Hippocampal formation (tissue), 2 donors: ENCODE measurements around the gene CYP2W1.

Experiments used
- DNase-seq, 2 donors: peaks; one replicate each; lab custom pipeline; 2025; lab: John Stamatoyannopoulos, UW

The CYP2W1 gene

DNA sequence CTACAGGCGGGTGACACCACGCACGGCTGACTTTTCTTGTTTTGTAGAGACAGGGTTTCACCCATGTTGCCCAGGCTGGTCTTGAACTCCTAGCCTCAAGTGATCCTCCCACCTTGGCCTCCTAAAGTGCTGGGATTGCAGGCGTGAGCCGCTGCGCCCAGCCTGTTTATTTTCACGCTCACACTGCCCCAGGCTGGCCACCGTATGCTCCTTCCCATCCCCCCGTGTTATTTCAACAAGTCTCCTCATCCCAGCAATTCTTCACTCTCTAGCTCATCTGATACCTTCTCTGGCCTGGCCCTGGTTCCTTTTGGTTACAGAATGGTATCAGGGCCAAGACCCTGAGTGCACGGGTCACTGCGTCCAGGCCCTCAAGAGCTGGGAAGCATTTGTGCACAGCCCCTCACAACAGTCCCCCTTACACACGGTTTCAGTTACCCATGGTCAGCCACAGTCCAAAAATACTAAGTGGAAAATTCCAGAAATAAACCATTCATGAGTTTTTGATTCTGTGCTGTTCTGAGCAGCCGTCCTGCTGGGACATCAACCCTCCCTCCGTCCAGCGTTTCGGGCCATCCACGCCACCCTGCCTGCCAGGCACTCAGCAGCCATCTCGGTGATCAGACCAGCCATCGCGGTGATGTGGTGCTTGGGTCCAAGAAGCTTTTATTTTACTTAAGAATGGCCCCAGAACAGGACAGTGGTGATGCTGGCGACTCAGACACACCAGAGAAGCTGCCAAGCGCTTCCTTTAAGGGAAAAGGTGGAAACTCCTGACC lies 16.5 kb upstream of the CYP2W1 start:
- DNase-seq, result no peak

DNA sequence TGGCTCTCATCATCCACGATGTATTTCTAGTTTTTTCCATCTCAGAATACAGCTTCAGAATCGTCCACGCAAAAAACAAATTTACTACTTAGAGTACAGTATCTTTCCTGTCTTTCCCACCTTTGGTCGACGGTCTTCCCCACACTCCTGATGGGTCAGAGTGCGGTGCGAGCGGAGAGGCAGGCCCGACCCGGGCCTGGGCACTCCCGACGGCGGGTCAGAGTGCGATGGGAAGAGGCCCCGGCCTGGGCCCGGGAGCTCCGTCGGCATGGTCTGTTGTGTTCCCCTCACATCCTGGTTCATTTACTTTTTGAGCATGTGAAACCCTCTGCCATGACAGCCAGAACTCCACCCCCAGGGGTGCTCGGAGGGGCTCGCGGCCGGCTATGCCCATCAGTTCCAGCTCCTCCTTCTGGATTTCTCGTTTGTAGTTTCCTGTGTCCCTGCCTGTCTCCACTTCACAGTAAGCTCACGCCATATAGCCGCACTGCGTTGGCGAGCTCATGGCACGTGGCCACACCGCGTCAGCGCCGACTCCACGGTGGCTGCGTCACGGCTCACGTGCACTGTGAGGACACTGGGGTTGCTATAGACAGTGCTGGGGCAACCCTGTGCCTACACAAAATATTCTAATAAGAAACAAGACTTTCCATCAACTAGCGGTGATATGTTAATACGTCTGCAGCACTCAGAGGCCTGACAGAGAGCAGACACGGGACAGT lies 15.5 kb upstream of the CYP2W1 start:
- no peak for DNase-seq

DNA sequence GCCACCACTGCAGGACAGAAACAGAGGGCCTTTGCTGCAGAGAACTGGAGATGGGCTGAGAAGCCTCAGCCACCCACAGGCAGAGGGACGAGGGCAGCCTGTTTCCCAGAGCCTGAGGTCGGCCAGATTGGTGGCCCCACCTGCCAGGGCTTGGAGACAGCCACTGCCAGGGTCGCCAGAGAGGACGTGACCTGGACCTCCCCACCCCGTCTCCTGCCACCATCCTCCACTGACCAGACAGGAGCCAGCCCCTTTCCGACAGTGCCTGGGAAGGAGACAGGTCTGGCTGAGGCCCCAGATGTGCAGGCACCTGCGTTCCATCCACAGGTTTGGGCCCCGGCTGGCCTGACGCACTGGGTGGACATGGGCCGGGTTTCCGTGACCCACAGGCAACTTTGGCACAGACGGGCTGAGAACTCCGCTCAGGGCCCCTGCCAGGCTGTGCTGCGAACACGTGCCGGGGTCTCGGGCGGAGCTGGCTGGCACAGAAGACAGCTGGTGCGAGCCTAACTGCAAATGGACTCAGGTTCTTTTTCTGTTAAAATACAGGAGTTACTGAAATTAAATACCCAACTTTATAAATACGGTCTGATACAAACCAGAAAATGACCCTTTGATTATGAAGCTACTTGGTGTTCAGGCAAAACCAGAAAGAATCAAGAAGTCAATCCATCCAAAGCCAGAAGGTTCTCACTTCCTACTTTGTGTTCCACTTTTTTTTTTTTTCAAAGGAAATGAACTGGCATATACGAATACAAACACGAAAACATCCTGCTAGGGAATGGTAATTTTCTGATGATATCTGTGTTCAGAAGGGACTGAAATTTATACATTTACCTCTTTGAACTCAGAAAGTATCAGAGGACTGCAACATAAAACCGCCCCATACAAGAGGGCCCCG lies 14.5 kb upstream of the CYP2W1 start:
- no peak for DNase-seq

DNA sequence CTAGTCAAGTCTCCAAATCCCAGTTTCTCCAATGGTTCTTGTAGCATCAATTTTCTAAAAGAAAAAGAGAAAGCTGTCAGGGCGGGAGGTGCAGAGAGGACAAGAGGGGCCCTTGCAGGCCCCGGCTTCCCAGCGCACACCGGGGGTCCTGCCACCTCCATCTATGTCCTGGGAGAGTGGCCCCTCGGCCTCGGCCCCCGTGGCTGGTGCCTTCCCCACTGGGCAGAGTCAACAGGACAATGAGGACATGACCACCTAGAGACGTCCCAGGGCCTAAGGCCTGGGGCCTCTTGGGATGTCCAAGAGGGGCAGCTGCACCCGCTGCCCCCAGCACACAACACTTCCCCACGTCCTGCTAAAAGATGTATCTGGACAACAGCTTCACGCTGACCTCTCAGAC lies 13.6 kb upstream of the CYP2W1 start:
- no peak for DNase-seq

DNA sequence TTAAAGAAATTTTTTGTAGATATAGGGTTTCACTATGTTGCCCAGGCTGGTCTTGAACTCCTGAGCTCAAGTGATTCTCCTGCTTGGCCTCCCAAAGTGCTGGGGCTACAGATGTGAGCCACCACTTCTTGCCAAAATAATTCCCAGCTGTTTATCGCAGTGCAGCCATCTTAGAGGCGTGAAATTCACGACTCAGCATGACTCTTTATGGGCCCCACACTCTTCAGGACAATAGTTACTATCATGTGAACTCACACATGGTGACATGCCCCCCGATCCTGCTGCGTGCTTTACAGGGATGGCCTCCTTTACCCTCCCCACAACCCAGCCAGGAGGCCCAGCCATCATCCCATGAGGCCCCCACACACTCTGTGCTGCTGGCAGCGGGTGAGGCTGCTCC lies 12.2 kb upstream of the CYP2W1 start:
- no peak for DNase-seq

DNA sequence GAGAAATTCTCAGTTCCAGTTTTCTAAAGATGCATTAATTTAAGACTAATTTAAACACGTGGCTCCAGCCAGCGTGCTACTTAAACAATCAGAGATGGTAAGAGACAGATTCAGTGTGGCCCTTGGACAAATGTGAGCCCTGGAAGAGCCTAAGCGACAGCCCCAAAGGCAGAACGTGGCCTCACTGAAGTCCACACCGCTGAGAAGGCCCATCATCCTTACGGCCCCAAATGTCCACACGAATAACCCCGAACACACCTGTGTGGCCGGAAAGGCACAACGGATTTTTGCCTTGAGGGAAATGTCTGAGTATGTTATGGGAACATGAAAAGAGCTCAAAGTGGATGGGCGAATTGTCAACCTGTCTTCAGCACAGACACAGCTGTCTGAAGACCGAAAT lies 10.9 kb upstream of the CYP2W1 start:
- DNase-seq, result no peak

DNA sequence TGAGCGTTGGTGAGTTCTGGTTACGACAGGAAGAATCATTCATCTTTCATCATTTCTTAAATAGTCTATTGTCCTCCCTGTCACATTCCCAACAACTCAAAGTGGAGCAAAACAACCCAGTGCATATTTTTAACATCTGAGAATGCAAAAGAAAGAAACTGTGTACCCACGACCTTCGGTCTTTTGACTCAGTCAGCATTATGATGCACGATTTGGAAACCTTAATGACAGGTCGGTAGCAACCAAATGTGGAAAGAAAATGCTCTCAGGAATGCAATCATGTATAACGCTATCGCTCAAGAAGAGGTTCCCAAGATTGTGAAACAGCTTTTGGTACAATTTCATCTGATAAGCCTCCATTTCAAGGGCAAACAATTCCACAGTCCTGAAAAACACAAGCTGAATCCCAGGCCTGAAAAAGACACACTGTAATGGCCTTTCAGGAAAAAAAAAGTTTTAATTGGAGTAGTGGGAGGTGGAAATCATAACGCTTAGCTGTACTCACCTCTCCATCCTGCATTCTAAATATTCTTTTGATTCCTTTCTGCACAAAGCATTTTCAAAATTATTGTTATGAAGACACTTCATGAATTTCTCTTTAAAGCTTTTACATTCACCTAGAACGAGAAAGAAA lies 10.2 kb upstream of the CYP2W1 start:
- no peak for DNase-seq

DNA sequence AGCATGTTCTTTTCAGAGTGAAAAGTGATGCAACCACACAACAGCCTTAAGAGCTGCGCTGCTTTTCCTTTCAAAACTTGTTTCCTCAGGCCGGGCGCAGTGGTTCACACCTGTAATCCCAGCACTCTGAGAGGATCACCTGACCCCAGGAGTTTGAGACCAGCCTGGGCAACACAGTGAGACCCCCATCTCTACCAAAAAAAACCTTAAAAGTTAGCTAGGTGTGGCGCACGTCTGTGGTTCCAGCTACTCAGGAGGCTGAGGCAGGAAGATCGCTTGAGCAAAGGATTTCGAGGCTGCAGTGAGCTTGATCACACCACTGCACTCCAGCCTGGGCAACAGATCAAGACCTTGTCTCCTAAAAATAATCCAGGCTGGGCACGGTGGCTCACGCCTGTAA lies 9.7 kb upstream of the CYP2W1 start:
- no peak for DNase-seq

DNA sequence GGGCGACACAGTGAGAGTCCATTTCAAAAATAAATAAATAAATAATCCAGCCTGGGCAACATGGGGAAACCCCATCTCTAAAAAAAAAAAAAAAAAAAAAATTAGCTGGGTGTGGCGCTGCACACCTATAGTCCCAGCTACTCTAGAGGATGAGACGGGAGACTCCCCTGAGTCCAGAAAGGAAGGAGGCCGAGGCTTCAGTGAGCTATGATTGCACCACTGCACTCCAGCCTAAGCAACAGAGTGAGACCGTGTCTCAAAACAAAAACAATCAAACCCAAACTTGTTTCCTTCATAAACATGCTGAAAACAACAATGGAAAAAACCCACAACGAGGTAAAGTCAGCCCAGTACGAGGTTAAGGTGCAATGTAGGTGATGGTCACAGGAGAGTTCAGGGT lies 8.8 kb upstream of the CYP2W1 start:
- no peak for DNase-seq

DNA sequence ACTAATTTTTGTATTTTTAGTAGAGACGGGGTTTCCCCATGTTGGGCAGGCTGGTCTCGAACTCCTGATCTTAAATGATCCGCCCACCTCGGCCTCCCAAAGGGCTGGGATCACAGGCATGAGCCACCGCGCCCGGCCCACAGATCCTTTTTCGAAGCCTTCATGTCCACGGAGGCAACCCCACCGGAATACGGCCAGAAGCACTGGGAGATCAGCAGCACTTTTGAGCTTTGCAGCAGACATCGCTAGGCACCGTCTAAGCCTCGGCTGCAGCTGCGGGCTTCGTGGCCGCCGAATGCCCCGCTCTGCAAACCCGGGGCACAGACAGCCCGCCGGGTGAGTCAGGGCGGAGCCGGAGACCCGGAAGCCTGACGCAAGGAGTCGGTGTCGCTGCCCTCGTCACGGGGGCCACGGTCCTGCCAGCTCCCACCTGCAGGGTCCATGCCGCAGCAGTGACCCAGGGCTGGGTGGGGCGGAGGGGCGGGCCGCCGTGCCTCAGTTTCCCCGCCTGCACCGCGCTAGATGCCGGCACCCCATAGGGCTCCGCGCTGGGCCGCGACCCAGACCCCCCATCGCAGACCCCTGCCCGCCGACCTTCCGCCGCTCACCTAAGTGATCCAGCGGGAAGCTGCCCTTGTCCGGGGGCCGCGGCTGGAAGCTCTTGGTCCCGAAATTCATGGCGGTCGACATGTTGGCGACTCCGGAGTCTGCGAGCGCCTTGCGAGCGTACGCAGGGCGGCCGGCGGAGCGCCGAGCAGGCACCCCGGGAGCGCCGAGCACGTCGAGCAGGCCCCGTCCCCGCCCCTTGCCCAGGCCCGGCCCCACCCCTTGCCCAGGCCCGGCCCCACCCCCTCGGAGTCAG lies 7.9 kb upstream of the CYP2W1 start, which contains the start of gene COX19:
TSS of gene COX19 (minus strand) at position 730 of the 862 bp plus-strand sequence. CDS start at position 690, 40 bp downstream.
- peak; percentile 55 to 86 for DNase-seq

DNA sequence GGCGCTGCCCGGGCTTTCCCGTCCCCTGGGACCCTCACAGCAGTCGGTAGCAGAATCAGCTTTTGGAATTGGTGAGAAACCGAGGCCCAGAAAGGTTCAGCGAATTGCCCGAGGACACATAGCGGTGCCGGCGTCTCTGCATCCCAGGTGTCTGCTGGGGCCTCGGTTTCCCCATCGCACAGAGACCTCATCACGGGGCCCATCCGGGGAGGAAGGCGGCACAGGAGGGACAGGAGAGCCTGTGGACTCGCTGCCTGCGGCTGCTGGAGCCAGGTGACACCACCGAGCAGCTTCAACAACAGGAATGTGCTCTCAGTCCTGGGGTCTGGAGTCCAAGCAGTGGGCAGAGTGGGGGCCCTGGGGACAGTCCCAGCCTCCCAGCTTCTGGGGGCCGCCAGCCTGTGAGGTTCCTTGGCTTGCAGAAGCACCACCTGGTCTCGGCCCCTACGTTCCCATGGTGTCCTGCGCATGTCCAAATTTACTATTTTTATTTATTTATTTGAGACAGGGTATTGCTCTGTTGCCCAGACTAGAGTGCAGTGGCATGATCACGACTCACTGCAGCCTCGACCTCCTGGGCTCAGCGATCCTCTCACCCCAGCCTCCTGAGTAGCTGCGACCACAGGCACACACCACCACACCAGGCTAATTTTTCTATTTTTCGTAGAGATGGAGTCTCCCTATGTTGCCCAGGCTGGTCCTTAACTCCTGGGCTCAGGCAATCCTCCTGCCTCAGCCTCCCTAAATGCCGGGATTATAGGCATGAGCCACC lies 7.1 kb upstream of the CYP2W1 start:
- DNase-seq, result no peak

DNA sequence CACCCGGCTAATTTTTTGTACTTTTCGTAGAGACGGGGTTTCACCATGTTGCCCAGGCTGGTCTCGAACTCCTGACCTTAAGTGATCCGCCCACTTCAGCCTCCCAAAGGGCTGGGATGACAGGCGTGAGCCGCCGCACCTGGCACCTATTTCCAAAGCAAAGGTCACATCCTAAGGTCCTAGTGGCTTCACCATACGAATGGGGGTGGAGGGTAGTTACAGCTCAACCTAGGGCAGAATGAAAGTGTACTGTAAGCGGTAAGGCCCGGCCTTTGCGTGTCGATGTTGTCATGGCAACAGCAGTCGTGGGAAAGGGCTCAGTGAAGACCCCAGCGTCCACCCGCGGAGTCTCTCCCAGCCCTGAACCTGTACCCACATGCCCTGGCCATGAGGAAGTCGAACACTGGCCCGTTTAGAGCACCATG lies 6.1 kb upstream of the CYP2W1 start:
- no peak for DNase-seq

DNA sequence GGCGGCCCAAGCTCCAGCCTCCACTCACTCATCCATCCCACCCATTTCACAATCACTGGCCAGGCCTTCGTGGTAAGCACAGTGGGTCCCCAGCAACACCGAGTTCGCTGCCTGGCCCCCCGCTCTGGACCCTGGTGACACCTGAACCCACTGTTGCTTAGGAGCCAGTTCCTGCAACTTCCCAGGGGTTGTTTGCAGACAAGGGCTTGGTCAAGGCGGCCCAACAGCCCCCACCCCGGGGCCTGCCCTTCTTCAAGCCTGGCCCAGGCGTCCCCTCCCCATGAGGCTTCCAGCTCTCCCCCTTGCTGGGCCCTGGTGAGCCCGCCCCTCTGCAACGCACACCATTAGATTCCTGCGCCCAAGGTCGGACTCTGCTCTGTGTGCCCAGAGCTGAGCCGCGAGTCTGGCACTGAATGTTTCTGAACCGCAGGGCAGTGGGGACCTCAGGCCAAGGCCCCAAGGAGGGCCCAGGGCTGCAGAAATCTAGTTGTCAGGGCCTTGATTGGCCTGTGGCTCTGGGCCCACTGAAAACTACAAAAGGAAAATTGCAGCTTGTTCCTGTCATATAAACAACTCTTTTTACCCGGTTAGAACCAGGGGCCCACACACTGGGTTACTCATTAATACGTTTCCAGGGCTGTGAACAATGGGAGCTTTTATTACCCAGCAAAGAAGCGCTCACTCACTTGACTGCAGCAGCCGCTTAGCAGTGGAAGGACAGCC lies 5.5 kb upstream of the CYP2W1 start:
- peak; percentile 60 to 91 for DNase-seq

DNA sequence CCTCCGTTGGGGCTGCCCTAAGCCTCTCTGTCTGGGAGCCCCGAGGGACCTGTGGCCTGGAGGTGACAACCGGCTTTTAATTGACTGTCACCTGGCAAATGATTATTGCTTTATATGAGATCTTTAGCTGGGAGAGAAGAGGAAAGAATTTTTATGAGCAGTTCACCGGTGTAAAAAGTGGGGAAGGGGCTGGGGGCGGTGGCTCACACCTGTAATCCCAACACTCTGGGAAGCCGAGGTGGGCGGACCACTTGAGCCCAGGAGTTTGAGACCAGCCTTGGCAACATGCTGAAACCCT lies 5.0 kb upstream of the CYP2W1 start:
- DNase-seq, result no peak

DNA sequence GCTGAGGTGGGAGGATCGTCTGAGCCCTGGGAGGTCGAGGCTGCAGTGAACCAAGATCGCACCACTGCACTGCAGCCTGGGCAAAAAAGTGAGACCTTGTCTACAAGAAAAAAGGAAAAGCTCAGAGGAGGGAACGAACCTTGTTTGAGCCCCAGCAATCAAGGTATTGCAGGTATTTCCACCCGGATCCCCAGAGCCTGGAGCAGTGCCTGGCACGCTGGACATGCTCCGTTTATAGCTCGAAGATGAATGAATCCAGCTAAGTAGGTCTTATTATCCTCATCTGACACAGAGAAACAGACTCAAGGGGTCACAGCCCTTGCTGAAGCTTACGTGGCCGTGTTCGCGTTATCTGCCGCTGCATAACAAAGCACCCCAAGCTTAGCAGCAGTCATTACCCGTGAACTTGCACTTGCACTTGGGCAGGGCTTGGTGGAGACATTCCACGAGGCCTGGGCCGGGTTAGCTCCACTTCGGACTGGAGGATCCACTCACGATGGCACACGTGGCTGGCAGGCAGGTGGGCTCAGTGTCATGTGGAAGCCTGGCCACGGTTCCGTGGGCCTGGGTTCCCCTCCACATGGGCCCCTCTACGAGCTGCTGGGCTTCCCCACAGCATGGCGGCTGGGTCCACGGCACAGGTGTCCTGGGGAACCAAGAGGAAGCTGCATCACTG lies 4.4 kb upstream of the CYP2W1 start:
- DNase-seq, result no peak

DNA sequence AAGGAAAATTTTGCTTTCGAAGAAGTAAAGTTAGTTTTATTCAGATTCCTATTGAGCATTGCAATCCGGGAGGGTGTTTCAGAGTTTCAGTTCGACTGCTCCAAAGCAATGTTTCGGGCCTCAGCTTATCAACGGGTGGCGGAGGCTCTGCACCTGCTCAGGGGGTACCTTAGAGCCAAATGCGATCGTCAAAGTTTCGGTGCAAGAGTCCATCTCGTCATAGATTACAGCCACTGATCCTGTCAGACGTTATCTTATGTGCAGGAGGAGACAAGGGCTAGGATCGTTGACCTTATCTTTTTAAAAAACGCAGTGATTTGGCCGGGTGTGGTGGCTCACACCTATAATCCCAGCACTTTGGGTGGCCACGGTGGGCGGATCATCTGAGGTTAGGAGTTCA lies 3.8 kb upstream of the CYP2W1 start:
- DNase-seq, result no peak

DNA sequence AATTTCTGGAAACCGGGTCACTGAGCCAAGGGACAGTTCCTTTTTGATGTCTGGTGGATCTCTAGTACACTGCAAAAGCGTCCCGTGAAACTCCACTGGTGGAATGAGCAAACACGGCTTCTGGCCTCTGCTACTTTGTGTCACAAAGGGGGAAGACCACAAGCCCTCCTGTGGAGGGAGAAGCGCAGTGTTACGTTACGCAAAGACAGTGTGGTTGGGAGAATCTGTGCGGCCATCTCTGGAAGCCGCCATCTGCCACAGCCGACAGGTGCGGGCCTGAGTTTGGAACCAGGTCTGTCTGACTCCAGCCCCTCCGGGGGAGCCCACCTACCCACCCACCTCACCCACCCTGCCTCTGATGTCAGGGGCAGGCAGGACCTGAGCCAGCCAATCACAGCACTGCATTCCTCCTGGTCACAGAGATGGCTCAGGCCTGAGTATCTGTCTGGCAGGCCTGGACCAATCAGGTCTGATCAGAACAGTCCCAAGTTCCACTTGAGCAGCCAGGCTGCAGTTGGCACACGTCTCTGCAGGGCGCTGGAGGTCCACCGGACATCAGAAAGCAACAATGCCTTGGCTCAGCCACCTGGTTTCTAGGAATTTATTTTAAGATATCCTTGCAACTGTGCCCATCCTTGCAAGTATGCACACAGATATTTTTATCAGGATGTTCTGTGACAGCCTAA lies 3.0 kb upstream of the CYP2W1 start:
- no peak for DNase-seq

DNA sequence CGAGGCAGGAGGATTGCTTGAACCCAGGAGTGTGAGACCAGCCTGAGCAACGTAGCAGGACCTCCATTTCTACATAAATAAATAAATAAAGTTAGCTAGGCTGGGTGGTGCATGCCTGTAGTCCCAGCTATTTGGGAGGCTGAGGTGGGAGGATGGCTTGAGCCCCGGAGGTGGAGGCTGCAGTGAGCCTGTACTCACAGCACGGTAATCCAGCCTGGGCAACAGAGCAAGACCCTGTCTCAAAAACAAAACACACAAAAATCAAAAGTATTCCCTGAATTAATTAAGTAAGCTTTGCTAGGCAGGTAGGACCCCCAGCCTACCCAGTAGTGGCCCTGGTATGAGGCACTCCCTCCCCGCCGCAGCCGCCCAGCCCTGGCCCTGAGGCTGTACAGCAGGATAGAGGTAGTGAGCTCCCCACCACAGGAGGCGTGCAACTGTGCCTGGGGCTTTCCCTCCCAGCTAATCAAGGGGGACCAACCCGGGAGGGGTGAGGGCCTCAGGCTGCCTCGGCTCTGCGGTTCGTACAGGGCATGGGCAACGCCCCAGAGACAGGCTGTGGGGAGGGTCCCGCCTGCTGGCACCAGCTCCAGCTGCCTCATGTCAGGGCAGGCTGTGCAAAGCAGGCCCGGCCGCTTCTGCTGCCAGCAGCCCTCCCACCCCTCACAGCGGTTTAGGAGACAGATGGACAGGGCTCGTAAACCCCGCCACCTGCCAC lies 1.0 kb upstream of the CYP2W1 start:
- no peak for DNase-seq
